Fibroblast of gingiva (primary cell): Measurements from ENCODE around the gene CRYBB1.

ENCODE experiments used
- DNase-seq: peaks from one replicate; pipeline ENCODE4 v3.0.0-alpha.2; 2011; ENCODE audit warnings: low read depth

Gene CRYBB1

GRCh38 chr22:26617271-26618199 lies at the start of gene CRYBB1:
Gene CRYBB1 (minus strand): TSS chr22:26618027. CDS start chr22:26616319, 1,708 bp downstream.
- DNase-seq, result peak; percentile 18

- DNase-seq, result no peak
These were observed 49.3 kb upstream of the CRYBB1 start for GRCh38 chr22:26667140-26667539.

- peak; percentile 12 for DNase-seq
These were observed 48.0 kb upstream of the CRYBB1 start for GRCh38 chr22:26665813-26666231.

- no peak for DNase-seq
These were observed 45.6 kb upstream of the CRYBB1 start for GRCh38 chr22:26663374-26663923.

- DNase-seq, result no peak
These were observed 44.3 kb upstream of the CRYBB1 start for GRCh38 chr22:26662160-26662559.

- no peak for DNase-seq
These were observed 43.2 kb upstream of the CRYBB1 start for GRCh38 chr22:26660961-26661578.

- no peak for DNase-seq
These were observed 42.5 kb upstream of the CRYBB1 start for GRCh38 chr22:26660356-26660755.

GRCh38 chr22:26658671-26659478 lies 41.0 kb upstream of the CRYBB1 start:
- peak; percentile 78 for DNase-seq

GRCh38 chr22:26658161-26658560 lies 40.3 kb upstream of the CRYBB1 start:
- DNase-seq, result no peak

GRCh38 chr22:26656891-26657851 lies 39.3 kb upstream of the CRYBB1 start, which contains the start of gene MIAT:
Gene MIAT (plus strand): TSS chr22:26657588.
- no peak for DNase-seq

GRCh38 chr22:26651815-26652214 lies 34.0 kb upstream of the CRYBB1 start:
- DNase-seq, result no peak

GRCh38 chr22:26650722-26651421 lies 33.0 kb upstream of the CRYBB1 start:
- no peak for DNase-seq

GRCh38 chr22:26648528-26649388 lies 30.9 kb upstream of the CRYBB1 start:
- DNase-seq, result no peak

GRCh38 chr22:26648011-26648497 lies 30.2 kb upstream of the CRYBB1 start:
- no peak for DNase-seq

- no peak for DNase-seq
These were observed 28.3 kb upstream of the CRYBB1 start for GRCh38 chr22:26646158-26646557.

- DNase-seq, result no peak
These were observed 25.7 kb upstream of the CRYBB1 start for GRCh38 chr22:26643418-26644100.

- DNase-seq, result no peak
These were observed 24.9 kb upstream of the CRYBB1 start for GRCh38 chr22:26642465-26643417.
